OCI-LY1 (cell line): ENCODE data around the gene CLDN19.

Experiments
- H2AFZ ChIP-seq: fragments of 200-600 bp; sonication (generic), shearing (Covaris generic); 2 replicates; pipeline ENCODE4 v1.6.0; 2014; ENCODE audit warnings: antibody characterized with exemption, mild to moderate bottlenecking, low read length
- H3F3A ChIP-seq: fragments of 200-600 bp; sonication (generic), shearing (Covaris generic); 2 replicates; pipeline ENCODE4 v1.6.0; 2014; ENCODE audit warnings: mild to moderate bottlenecking, antibody characterized with exemption, low read length, moderate library complexity; ENCODE audit not compliant: insufficient read depth
- H3K27ac ChIP-seq: fragments of 200-600 bp; sonication (generic); 2 replicates; pipeline ENCODE4 v1.5.1; 2014; ENCODE audit warnings: low read length, mixed run types, mild to moderate bottlenecking, low read depth; ENCODE audit not compliant: poor library complexity, severe bottlenecking
- H3K27me3 ChIP-seq: fragments of 200-600 bp; sonication (generic); 2 replicates; pipeline ENCODE4 v1.6.0; 2014; ENCODE audit warnings: antibody characterized with exemption, mild to moderate bottlenecking, low read length, moderate library complexity; ENCODE audit not compliant: insufficient read depth
- H3K36me3 ChIP-seq: fragments of 200-600 bp; sonication (generic); 2 replicates; pipeline ENCODE4 v1.6.1; 2014; ENCODE audit warnings: mild to moderate bottlenecking, antibody characterized with exemption, low read length, moderate library complexity, mixed read lengths; ENCODE audit not compliant: insufficient read depth
- H3K4me1 ChIP-seq: fragments of 200-600 bp; sonication (generic); 2 replicates; pipeline ENCODE4 v1.5.1; 2014; ENCODE audit warnings: mild to moderate bottlenecking, low read length, moderate library complexity; ENCODE audit not compliant: insufficient read depth, severe bottlenecking
- H3K4me2 ChIP-seq: fragments of 200-600 bp; sonication (generic), shearing (Covaris generic); 2 replicates; pipeline ENCODE4 v1.6.1; 2014; ENCODE audit warnings: low read length
- H3K4me3 ChIP-seq: fragments of 200-600 bp; sonication (generic); 2 replicates; pipeline ENCODE4 v1.5.1; 2014; ENCODE audit warnings: low read length, low read depth, mild to moderate bottlenecking, mixed read lengths; ENCODE audit not compliant: poor library complexity, severe bottlenecking
- H3K79me2 ChIP-seq: fragments of 200-600 bp; shearing (Covaris generic); 2 replicates; pipeline ENCODE4 v1.6.1; 2016; ENCODE audit warnings: mixed run types, low read length, mixed read lengths; ENCODE audit not compliant: insufficient read depth
- H3K9ac ChIP-seq: fragments of 200-600 bp; sonication (generic), shearing (Covaris generic); 2 replicates; pipeline ENCODE4 v1.6.1; 2014; ENCODE audit warnings: mild to moderate bottlenecking, low read length, mixed read lengths
- H3K9me2 ChIP-seq: fragments of 200-600 bp; sonication (generic), shearing (Covaris generic); 2 replicates; pipeline ENCODE4 v1.6.1; 2014; ENCODE audit warnings: low read depth, mild to moderate bottlenecking, low read length, mixed read lengths
- H3K9me3 ChIP-seq: fragments of 200-600 bp; shearing (Covaris generic); 2 replicates; pipeline ENCODE4 v1.6.1; 2014; ENCODE audit warnings: low read length, mixed read lengths
- H4K20me1 ChIP-seq: fragments of 200-600 bp; sonication (generic), shearing (Covaris generic); 2 replicates; pipeline ENCODE4 v1.6.0; 2016; ENCODE audit warnings: mild to moderate bottlenecking, low read length; ENCODE audit not compliant: insufficient read depth
- EZH2 ChIP-seq: fragments of 200-600 bp; sonication (generic), shearing (Covaris generic); IDR thresholded peaks from 2 replicates; pipeline ENCODE4 v1.8.0; 2017; ENCODE audit warnings: borderline replicate concordance, mixed run types, mild to moderate bottlenecking, antibody characterized with exemption, low read length, moderate library complexity, mixed read lengths
- TF ChIP-seq, protein P1 (sequence below): fragments of 200-600 bp; sonication (generic), shearing (Covaris generic); IDR thresholded peaks from 2 replicates; pipeline ENCODE4 v1.5.1; 2017; ENCODE audit warnings: mild to moderate bottlenecking, antibody characterized with exemption, low read length, moderate library complexity, mixed read lengths

Gene CLDN19

DNA sequence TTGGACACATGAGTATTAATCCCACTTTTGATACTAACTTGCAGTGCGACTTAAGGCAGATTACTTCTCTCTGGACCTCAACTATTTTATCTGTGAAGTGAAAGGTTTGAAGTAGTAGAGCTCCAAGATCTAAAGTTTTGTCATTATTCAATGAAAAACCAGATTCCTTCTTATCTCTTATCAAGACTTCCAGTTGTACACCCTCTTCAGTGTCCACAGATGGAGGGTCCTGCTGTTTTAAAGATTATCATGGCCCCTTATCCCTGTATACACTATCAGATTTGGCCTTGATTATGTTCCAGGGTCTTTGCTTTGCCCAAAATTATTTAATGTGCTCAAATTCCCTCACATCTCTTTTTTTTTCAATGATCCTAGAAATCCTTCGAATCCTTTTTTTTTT, 28.1 kb upstream of the CLDN19 start:
- H4K20me1 ChIP-seq: no peaks in the 10 kb centered on the region
- peaks cover 28% of the 10 kb centered on the region for H3K79me2 ChIP-seq
- H3K4me1 ChIP-seq: peaks cover 30% of the 10 kb centered on the region
- H3K9me3 ChIP-seq: no peaks in the 10 kb centered on the region
- H3K9ac ChIP-seq: peak overlapping the region; percentile 92
- no peaks in the 10 kb centered on the region for H3K9me2 ChIP-seq
- no peaks in the 10 kb centered on the region for H3K27me3 ChIP-seq
- no peak overlapping the region for H3K27ac ChIP-seq
- peaks cover 23% of the 10 kb centered on the region; the same call in 1 of the 2 replicates for H3K36me3 ChIP-seq
- H3K4me3 ChIP-seq: peak overlapping the region; percentile 92
- H3K4me2 ChIP-seq: peak overlapping the region; percentile 100
- no peaks in the 10 kb centered on the region for H3F3A ChIP-seq
- H2AFZ ChIP-seq: no peak overlapping the region
- no peak for TF ChIP-seq EZH2
- TF ChIP-seq, protein P1, sequence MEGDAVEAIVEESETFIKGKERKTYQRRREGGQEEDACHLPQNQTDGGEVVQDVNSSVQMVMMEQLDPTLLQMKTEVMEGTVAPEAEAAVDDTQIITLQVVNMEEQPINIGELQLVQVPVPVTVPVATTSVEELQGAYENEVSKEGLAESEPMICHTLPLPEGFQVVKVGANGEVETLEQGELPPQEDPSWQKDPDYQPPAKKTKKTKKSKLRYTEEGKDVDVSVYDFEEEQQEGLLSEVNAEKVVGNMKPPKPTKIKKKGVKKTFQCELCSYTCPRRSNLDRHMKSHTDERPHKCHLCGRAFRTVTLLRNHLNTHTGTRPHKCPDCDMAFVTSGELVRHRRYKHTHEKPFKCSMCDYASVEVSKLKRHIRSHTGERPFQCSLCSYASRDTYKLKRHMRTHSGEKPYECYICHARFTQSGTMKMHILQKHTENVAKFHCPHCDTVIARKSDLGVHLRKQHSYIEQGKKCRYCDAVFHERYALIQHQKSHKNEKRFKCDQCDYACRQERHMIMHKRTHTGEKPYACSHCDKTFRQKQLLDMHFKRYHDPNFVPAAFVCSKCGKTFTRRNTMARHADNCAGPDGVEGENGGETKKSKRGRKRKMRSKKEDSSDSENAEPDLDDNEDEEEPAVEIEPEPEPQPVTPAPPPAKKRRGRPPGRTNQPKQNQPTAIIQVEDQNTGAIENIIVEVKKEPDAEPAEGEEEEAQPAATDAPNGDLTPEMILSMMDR: no peak

DNA sequence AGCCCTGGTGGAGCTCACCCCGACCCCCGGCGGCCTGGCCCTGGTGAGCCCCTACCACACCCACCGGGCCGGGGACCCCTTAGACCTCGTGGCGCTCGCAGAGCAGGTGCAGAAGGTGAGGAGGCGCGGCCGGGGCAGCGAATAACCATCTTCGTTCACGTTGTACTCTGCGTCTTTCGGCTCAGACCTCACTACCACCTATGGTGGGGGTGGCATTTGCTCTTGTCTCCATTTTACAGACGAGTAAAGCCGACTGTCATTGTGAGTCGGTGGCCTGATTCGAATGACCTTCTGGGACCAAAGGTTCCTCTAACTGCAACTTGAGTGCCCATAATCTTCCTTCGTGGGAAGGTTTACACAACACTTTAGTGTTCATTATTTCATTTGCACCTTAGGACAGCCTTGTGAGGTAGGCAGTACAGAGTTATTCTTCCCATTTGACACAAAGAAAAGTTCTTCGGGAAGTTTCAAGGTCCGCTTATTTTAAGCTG, 27.5 kb upstream of the CLDN19 start:
- no peaks in the 10 kb centered on the region for H4K20me1 ChIP-seq
- peak overlapping the region; percentile 15 for H3K27ac ChIP-seq

DNA sequence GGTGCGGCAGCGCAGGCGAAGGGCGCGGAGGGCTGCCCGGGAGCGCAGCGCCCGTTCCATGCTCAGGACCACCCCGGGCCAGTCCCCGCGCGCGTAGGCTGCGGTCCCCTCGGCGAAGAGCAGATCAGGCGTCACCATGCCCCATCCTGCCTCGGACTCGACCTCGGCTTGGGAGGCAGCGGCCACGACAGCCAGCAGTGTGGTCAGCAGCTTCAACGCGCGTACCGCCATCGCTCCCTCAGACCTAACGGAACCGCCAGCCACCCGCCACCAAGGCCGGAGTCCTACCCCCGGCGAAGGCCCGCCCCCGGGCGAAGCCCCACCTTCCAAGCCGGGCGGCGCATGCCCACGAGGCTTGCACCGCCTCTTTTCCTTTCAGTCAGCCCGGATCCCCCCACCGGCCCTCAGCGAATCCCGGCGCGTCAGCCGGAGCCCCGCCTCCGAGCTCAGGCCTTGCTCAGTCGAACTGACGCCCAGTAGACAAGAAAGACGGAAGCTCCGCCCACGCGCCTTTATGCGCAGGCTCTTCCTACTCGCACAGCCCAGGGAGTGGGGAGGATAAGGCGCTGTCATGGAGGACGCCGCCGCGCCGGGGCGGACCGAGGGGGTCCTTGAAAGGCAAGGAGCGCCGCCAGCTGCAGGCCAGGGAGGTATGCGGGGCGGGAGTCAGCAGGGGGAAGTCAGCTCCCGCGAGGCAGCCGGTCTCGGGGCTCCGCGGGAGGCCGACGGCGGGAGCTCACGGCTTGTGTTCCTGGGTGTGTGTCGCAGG, 26.9 kb upstream of the CLDN19 start, which contains the start of the genes C1orf50 and P3H1:
C1orf50 (plus strand) TSS at position 509 of the 769 bp plus-strand sequence; CDS start at position 572, 63 bp downstream.
P3H1 (minus strand) TSS at position 288 of the 769 bp plus-strand sequence; CDS start at position 231, 57 bp downstream.
- H3K36me3 ChIP-seq: peaks cover 19% of the 10 kb centered on the region; the same call in 1 of the 2 replicates
- TF ChIP-seq, protein P1: no peak
- no peak for TF ChIP-seq EZH2
- peak within 1 kb of the TSS; percentile 15 for H3K27ac ChIP-seq
- H3K9me2 ChIP-seq: no peaks in the 10 kb centered on the region
- no peaks in the 10 kb centered on the region for H4K20me1 ChIP-seq
- H3F3A ChIP-seq: no peaks in the 10 kb centered on the region
- H3K4me1 ChIP-seq: peaks cover 30% of the 10 kb centered on the region
- no peaks in the 10 kb centered on the region for H3K9me3 ChIP-seq
- no peaks in the 10 kb centered on the region for H3K27me3 ChIP-seq
- H3K79me2 ChIP-seq: peaks cover 28% of the 10 kb centered on the region
- H3K9ac ChIP-seq: peak within 1 kb of the TSS; percentile 96
- H2AFZ ChIP-seq: no peak within 1 kb of the TSS
- peak within 1 kb of the TSS; percentile 92 for H3K4me3 ChIP-seq
- peak within 1 kb of the TSS; percentile 100 for H3K4me2 ChIP-seq

More for the DNA sequence above, 27.5 kb upstream of the CLDN19 start:
- Histone ChIP-seq H3K36me3 (peaks cover 19% of the 10 kb centered on the region; the same call in 1 of the 2 replicates), H3K9ac (peak overlapping the region; percentile 92), H3F3A (no peaks in the 10 kb centered on the region), H3K27me3 (no peaks in the 10 kb centered on the region), H2AFZ (no peak overlapping the region), H3K4me2 (peak overlapping the region; percentile 100), H3K4me1 (peaks cover 30% of the 10 kb centered on the region), H3K79me2 (peaks cover 28% of the 10 kb centered on the region), H3K9me3 (no peaks in the 10 kb centered on the region), H3K9me2 (no peaks in the 10 kb centered on the region), H3K4me3 (peak overlapping the region; percentile 92)
- TF ChIP-seq, protein P1: no peak
- TF ChIP-seq EZH2: no peak
